ENCODE data around the gene TMTC2. TPM values are rescaled to one million over a fixed set of nuclear protein-coding genes. Genes with fewer than 3 reads are reported as not detected.

Gene TMTC2
- total RNA-seq, 6 experiments from 2014 or later, result 0.74 to 1.9 (median 0.96) TPM

GRCh38 chr12:82783435-82783834, 96.7 kb downstream of the TMTC2 start:
- no peaks in the 10 kb centered on the region for H3K27me3 ChIP-seq
- no peaks in the 10 kb centered on the region for H3K36me3 ChIP-seq
- 68% methylated on average over 2 of the region's 2 CpGs for WGBS (ENCODE audit: insufficient coverage, low coverage, low lambda C conversion rate, missing lambda C conversion rate)
- H3K4me3 ChIP-seq, result no peak overlapping the region
- ATAC-seq (no peak), DNase-seq (no peak)
- no peak overlapping the region for H3K27ac ChIP-seq
- no peaks in the 10 kb centered on the region for H3K4me1 ChIP-seq
- TF ChIP-seq POLR2A (IDR thresholded peaks at IDR 0.05), result no peak
- no peak for TF ChIP-seq CTCF (IDR thresholded peaks at IDR 0.05)
- intact Hi-C loops (cut with DNase I), result no loop called here
- no peaks in the 10 kb centered on the region for H3K9me3 ChIP-seq

GRCh38 chr12:82787016-82787415, 100.3 kb downstream of the TMTC2 start:
- no peaks in the 10 kb centered on the region for H3K4me1 ChIP-seq
- H3K36me3 ChIP-seq, result no peaks in the 10 kb centered on the region
- no peaks in the 10 kb centered on the region for H3K27me3 ChIP-seq
- no peak for TF ChIP-seq CTCF (IDR thresholded peaks at IDR 0.05)
- no peak for TF ChIP-seq POLR2A (IDR thresholded peaks at IDR 0.05)
- no peaks in the 10 kb centered on the region for H3K9me3 ChIP-seq
- no peak for ATAC-seq
- intact Hi-C loops (cut with DNase I), result no loop called here
- WGBS (ENCODE audit: insufficient coverage, low coverage, low lambda C conversion rate, missing lambda C conversion rate), result 69% methylated on average over 1 of the region's 1 CpG
- no peak overlapping the region for H3K4me3 ChIP-seq
- no peak for DNase-seq
- no peak overlapping the region for H3K27ac ChIP-seq

GRCh38 chr12:82788594-82788993, 101.9 kb downstream of the TMTC2 start:
- ATAC-seq, result no peak
- intact Hi-C loops (cut with DNase I), result no loop called here

GRCh38 chr12:82789674-82790073, 103.0 kb downstream of the TMTC2 start:
- H3K4me3 ChIP-seq, result no peak overlapping the region
- no peak for ATAC-seq
- intact Hi-C loops (cut with DNase I), result no loop called here
- no peaks in the 10 kb centered on the region for H3K36me3 ChIP-seq
- H3K9me3 ChIP-seq, result no peaks in the 10 kb centered on the region
- TF ChIP-seq CTCF (IDR thresholded peaks at IDR 0.05), result no peak
- no peak for TF ChIP-seq POLR2A (IDR thresholded peaks at IDR 0.05)
- H3K27ac ChIP-seq, result no peak overlapping the region
- no peak for DNase-seq
- H3K27me3 ChIP-seq, result no peaks in the 10 kb centered on the region
- no peaks in the 10 kb centered on the region for H3K4me1 ChIP-seq

More at GRCh38 chr12:82788594-82788993, 101.9 kb downstream of the TMTC2 start:
- DNase-seq, result no peak
- TF ChIP-seq CTCF (IDR thresholded peaks at IDR 0.05) (no peak), POLR2A (IDR thresholded peaks at IDR 0.05) (no peak)
- H3K4me3 ChIP-seq, result no peak overlapping the region
- no peaks in the 10 kb centered on the region for H3K4me1 ChIP-seq
- H3K9me3 ChIP-seq, result no peaks in the 10 kb centered on the region
- no peak overlapping the region for H3K27ac ChIP-seq
- H3K36me3 ChIP-seq, result no peaks in the 10 kb centered on the region
- H3K27me3 ChIP-seq, result no peaks in the 10 kb centered on the region

- DNase-seq, result no peak
Observed at GRCh38 chr12:82793751-82794281, 107.1 kb downstream of the TMTC2 start.

More at GRCh38 chr12:82793751-82794281, 107.1 kb downstream of the TMTC2 start:
- Histone ChIP-seq H3K4me3 (no peak overlapping the region), H3K9me3 (no peaks in the 10 kb centered on the region), H3K36me3 (no peaks in the 10 kb centered on the region), H3K27ac (no peak overlapping the region), H3K27me3 (no peaks in the 10 kb centered on the region), H3K4me1 (no peaks in the 10 kb centered on the region)
- WGBS (ENCODE audit: insufficient coverage, low coverage, low lambda C conversion rate, missing lambda C conversion rate), result 76% methylated on average over 8 of the region's 8 CpGs
- TF ChIP-seq POLR2A (IDR thresholded peaks at IDR 0.05), result no peak
- intact Hi-C loops (cut with DNase I), result no loop called here
- no peak for ATAC-seq
